Fibroblast of lung (primary cell): ENCODE measurements around the gene CCL7.

Experiments used
- EZH2 ChIP-seq: IDR thresholded peaks from 2 replicates; pipeline ENCODE4 v1.5.1; 2012; ENCODE audit warnings: low read length, control low read depth, mild to moderate bottlenecking; ENCODE audit errors: missing control alignments
- TF ChIP-seq, protein P1 (sequence below), 2 donors: IDR thresholded peaks in 1 of 2; conservative IDR thresholded peaks in 1 of 2; 1 replicate in 1 of 2; 2 replicates in 1 of 2; pipeline ENCODE4 v1.5.1; 2011 to 2012; ENCODE audit warnings: low read length in 2 of 2, control low read depth in 1 of 2, inconsistent platforms in 1 of 2, low read depth in 1 of 2, mild to moderate bottlenecking in 1 of 2

DNA sequence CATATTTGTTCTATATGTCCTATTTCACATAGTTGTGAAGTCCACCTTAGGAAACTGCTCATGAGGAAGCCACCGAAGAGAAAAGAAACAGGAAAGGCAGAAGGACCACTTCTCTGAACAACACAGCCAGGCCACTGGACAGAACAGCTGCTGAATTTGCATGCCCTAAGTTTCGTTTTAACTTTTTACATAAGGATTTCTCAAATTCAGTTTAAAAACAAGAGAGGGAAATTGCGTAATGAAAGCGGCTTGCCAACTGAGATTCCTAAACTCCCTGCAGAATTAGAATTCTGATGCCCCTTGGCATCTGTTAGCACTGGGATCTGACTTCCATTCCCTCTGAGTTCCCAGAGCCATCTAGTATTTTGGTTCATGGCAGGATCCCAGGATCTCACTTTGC, 44.3 kb downstream of the CCL7 start:
- TF ChIP-seq, protein P1, sequence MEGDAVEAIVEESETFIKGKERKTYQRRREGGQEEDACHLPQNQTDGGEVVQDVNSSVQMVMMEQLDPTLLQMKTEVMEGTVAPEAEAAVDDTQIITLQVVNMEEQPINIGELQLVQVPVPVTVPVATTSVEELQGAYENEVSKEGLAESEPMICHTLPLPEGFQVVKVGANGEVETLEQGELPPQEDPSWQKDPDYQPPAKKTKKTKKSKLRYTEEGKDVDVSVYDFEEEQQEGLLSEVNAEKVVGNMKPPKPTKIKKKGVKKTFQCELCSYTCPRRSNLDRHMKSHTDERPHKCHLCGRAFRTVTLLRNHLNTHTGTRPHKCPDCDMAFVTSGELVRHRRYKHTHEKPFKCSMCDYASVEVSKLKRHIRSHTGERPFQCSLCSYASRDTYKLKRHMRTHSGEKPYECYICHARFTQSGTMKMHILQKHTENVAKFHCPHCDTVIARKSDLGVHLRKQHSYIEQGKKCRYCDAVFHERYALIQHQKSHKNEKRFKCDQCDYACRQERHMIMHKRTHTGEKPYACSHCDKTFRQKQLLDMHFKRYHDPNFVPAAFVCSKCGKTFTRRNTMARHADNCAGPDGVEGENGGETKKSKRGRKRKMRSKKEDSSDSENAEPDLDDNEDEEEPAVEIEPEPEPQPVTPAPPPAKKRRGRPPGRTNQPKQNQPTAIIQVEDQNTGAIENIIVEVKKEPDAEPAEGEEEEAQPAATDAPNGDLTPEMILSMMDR (conservative IDR thresholded peaks at IDR 0.05 in 1 of 2, IDR thresholded peaks at IDR 0.05 in 1 of 2; ENCODE audit: low read depth in 1 of 2, low read length in 2 of 2): no peak
- no peak for TF ChIP-seq EZH2
